Heart left ventricle (tissue), 16 donors: ENCODE data around the gene TBRG4. TPM values are rescaled to one million over a fixed set of nuclear protein-coding genes. Genes with fewer than 3 reads are reported as not detected.

Source experiments
- ATAC-seq, 4 donors: fragments of 200-7000 bp; cut with Tn5 transposase; one replicate each; pipeline ENCODE4 v1.9.1; 2020 to 2022; ENCODE audit warnings: moderate library complexity in 4 of 4, mild to moderate bottlenecking in 3 of 4, moderate number of reproducible peaks in 1 of 4
- DNase-seq, 5 donors: peaks; one replicate each; pipeline ENCODE4 v3.0.0-alpha.2; 2020
- H3K27ac ChIP-seq, 12 donors: fragments of 200-600 bp; sonication (generic) in 4 of 12; one replicate each; pipeline versions ENCODE4 v1.5.0 to v1.8.0; 2016 to 2022; ENCODE audit warnings: mild to moderate bottlenecking in 2 of 12
- H3K27me3 ChIP-seq, 9 donors: fragments of 200-600 bp; sonication (generic) in 2 of 9; one replicate each; pipeline versions ENCODE4 v1.5.1 to v1.8.0; 2016 to 2022; ENCODE audit warnings: mild to moderate bottlenecking in 3 of 9
- H3K36me3 ChIP-seq, 9 donors: fragments of 200-600 bp; sonication (generic) in 2 of 9; one replicate each; pipeline versions ENCODE4 v1.5.0 to v1.8.0; 2018 to 2022; ENCODE audit warnings: mild to moderate bottlenecking in 2 of 9
- H3K4me1 ChIP-seq, 12 donors: fragments of 200-600 bp; sonication (generic) in 4 of 12; one replicate each; pipeline versions ENCODE4 v1.5.0 to v1.8.0; 2016 to 2022; ENCODE audit warnings: mild to moderate bottlenecking in 3 of 12
- H3K4me3 ChIP-seq, 12 donors: fragments of 200-600 bp; sonication (generic) in 4 of 12; one replicate each; pipeline versions ENCODE4 v1.5.0 to v1.8.0; 2017 to 2022; ENCODE audit warnings: mild to moderate bottlenecking in 9 of 12, moderate library complexity in 4 of 12
- H3K9me3 ChIP-seq, 12 donors: fragments of 200-600 bp; sonication (generic) in 4 of 12; one replicate each; pipeline versions ENCODE4 v1.5.0 to v1.8.0; 2016 to 2022; ENCODE audit warnings: mild to moderate bottlenecking in 1 of 12
- POLR2A ChIP-seq, 2 donors: fragments of 450-650 bp; IDR thresholded peaks; one replicate each; pipeline ENCODE4 v1.6.1; 2017; ENCODE audit warnings: antibody characterized with exemption in 2 of 2, mild to moderate bottlenecking in 2 of 2, moderate library complexity in 2 of 2
- WGBS, 4 donors: extraction: QIAGEN DNeasy Blood & Tissue Kit in 2 of 4; methylation state at CpG; one replicate each; pipeline versions ENCODE4 v1.1.5 to v1.1.7; 2013 to 2018; 5-methylcytosine and 5-hydroxymethylcytosine counted together
- intact Hi-C, 10 donors: fragments of 100-400 bp; cut with DNase I; formaldehyde crosslinking; loops; one replicate each; pipeline versions ENCODE4 v1.11.1 to v1.14.2; 2022
- polyA plus RNA-seq, 2 donors: library from polyadenylated mRNA; stranded (reverse); fragments of 200-250 nt; gene quantifications; one replicate each; pipeline ENCODE4 v1.2.3, GENCODE V29; 2013
- total RNA-seq, 9 donors: library from RNA; depleted of rRNA in 2 of 9; stranded (reverse); fragments of >200 nt in 2 of 9; fragmentation: NEBNext Ultra II Directional in 3 of 9; extraction: Animal tissue kit (Norgen Biotek cat#: 25700) in 3 of 9; gene quantifications; one replicate each; pipeline versions ENCODE4 v1.1.0 to v1.2.4, GENCODE V29; 2016 to 2023
- TF ChIP-seq, protein P1 (sequence below), 12 donors: fragments of 200-600 bp; sonication (generic) in 4 of 12; IDR thresholded peaks; one replicate each; pipeline versions ENCODE4 v1.5.0 to v1.8.0; 2018 to 2022; ENCODE audit warnings: antibody characterized with exemption in 12 of 12, mild to moderate bottlenecking in 5 of 12
- donor health status: ischemic (EF 13 %, LVEDD 7.1; RV severe dilation, severe dysfunction).
- donor health status: healthy with polysubstance abuse.
- donor health status: DM: no; HTN: yes; CAD: no.
- donor health status: DM: no; HTN: no; CAD: no.
- donor health status: ischemic (EF 25% LVEDD 6.9; RV normal size, moderate dysfunction).
- donor health status: ischemic (EF 25% LVEDD 5.7; RV mildly dilated, moderate dysfunction).
- donor health status: healthy.
- donor health status: DM: yes; HTN: yes; CAD: no.
- donor health status: ischemic (EF 35%, LVEDD 5.7; RV mildly dilated, moderate dysfunction).
- donor health status: nonischemic (EF 11% LVEDD 7.7; RV severe dilation, severe dysfunction).
- donor health status: DM: yes; HTN: yes; CAD: no.
- donor health status: PGD.
- donor health status: ischemic (EF 29% LVEDD 5.4; RV normal size, mild dysfunction).
- donor health status: nonischemic (EF 23%, LVEDD 6.1; RV moderate dilation, normal function).

The TBRG4 gene
- total and polyA plus RNA-seq, 11 donors: 58.0 to 125 (median 61.5) TPM

GRCh38 chr7:45061806-45062425 lies 49.6 kb downstream of the TBRG4 start:
- WGBS, 4 donors: 83 to 93% (median 90%) methylated on average over 1 of the region's 1 CpG
- Histone ChIP-seq H3K36me3 (peaks cover 0 to 57% (median 29%) of the 10 kb centered on the region in 9 donors), H3K9me3 (no peaks in the 10 kb centered on the region), H3K27me3 (no peaks in the 10 kb centered on the region), H3K4me3 (no peak overlapping the region), H3K27ac (no peak overlapping the region), H3K4me1 (peaks cover 0 to 49% (median 0%) of the 10 kb centered on the region in 12 donors)
- no peak for DNase-seq
- ATAC-seq: no peak
- intact Hi-C loops: no loop called here
- TF ChIP-seq POLR2A (IDR thresholded peaks at IDR 0.05): no peak
- TF ChIP-seq, protein P1, sequence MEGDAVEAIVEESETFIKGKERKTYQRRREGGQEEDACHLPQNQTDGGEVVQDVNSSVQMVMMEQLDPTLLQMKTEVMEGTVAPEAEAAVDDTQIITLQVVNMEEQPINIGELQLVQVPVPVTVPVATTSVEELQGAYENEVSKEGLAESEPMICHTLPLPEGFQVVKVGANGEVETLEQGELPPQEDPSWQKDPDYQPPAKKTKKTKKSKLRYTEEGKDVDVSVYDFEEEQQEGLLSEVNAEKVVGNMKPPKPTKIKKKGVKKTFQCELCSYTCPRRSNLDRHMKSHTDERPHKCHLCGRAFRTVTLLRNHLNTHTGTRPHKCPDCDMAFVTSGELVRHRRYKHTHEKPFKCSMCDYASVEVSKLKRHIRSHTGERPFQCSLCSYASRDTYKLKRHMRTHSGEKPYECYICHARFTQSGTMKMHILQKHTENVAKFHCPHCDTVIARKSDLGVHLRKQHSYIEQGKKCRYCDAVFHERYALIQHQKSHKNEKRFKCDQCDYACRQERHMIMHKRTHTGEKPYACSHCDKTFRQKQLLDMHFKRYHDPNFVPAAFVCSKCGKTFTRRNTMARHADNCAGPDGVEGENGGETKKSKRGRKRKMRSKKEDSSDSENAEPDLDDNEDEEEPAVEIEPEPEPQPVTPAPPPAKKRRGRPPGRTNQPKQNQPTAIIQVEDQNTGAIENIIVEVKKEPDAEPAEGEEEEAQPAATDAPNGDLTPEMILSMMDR (IDR thresholded peaks at IDR 0.05): no peak

- H3K9me3 ChIP-seq: no peaks in the 10 kb centered on the region
- DNase-seq (no peak), ATAC-seq (no peak)
- TF ChIP-seq, protein P1 (IDR thresholded peaks at IDR 0.05): no peak
- no peak for TF ChIP-seq POLR2A (IDR thresholded peaks at IDR 0.05)
- H3K4me3 ChIP-seq: no peak overlapping the region
- H3K27me3 ChIP-seq: no peaks in the 10 kb centered on the region
- no peak overlapping the region for H3K27ac ChIP-seq
- peaks cover 0 to 49% (median 0%) of the 10 kb centered on the region in 12 donors for H3K4me1 ChIP-seq
- intact Hi-C loops: no loop called here
- 93 to 100% (median 97%) methylated on average over 2 of the region's 2 CpGs for WGBS, 4 donors
- peaks cover 0 to 52% (median 25%) of the 10 kb centered on the region in 9 donors for H3K36me3 ChIP-seq
Measured at GRCh38 chr7:45061352-45061751, 50.1 kb downstream of the TBRG4 start.

- 96 to 97% (median 96%) methylated on average over 3 of the region's 3 CpGs for WGBS, 4 donors
- H3K36me3 ChIP-seq: peaks cover 0 to 41% (median 16%) of the 10 kb centered on the region in 9 donors
- no peak overlapping the region for H3K27ac ChIP-seq
- no peaks in the 10 kb centered on the region for H3K27me3 ChIP-seq
- H3K4me1 ChIP-seq: peaks cover 0 to 49% (median 0%) of the 10 kb centered on the region in 12 donors
- ATAC-seq: no peak
- intact Hi-C loops: no loop called here
- TF ChIP-seq, protein P1 (IDR thresholded peaks at IDR 0.05): no peak
- no peak for TF ChIP-seq POLR2A (IDR thresholded peaks at IDR 0.05)
- no peak overlapping the region for H3K4me3 ChIP-seq
- H3K9me3 ChIP-seq: no peaks in the 10 kb centered on the region
- DNase-seq: no peak
Measured at GRCh38 chr7:45060295-45060694, 51.2 kb downstream of the TBRG4 start.

DNA sequence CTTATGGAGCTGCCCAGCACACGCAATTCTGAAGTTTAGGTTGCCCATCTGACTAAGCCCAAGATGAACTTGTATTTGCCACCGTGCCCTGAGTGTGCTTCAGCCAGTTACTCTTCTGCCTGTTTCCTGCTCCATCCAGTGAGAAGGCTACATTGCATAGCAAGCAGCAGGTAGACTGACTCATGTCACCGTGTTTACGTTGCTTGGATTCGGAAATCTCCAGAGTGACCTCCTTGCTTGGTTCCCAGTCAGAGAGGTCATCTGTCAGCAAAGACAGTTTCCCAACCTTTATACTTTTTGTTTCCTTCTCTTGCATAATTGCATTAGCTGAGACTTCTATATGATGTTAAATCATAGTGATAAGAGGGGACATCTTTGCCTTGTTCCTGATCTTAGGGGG lies 53.6 kb downstream of the TBRG4 start:
- H3K9me3 ChIP-seq: no peaks in the 10 kb centered on the region
- peaks cover 0 to 29% (median 0%) of the 10 kb centered on the region in 9 donors for H3K36me3 ChIP-seq
- H3K27ac ChIP-seq: no peak overlapping the region
- no peaks in the 10 kb centered on the region for H3K27me3 ChIP-seq
- H3K4me3 ChIP-seq: no peak overlapping the region
- no peak for ATAC-seq
- WGBS, 4 donors: 92 to 97% (median 94%) methylated on average over 5 of the region's 5 CpGs
- no peak for DNase-seq
- TF ChIP-seq POLR2A (IDR thresholded peaks at IDR 0.05): no peak
- TF ChIP-seq, protein P1 (IDR thresholded peaks at IDR 0.05): no peak
- intact Hi-C loops: no loop called here
- peaks cover 0 to 40% (median 0%) of the 10 kb centered on the region in 12 donors for H3K4me1 ChIP-seq
